ENCODE measurements around the gene KCNC1.

DNA sequence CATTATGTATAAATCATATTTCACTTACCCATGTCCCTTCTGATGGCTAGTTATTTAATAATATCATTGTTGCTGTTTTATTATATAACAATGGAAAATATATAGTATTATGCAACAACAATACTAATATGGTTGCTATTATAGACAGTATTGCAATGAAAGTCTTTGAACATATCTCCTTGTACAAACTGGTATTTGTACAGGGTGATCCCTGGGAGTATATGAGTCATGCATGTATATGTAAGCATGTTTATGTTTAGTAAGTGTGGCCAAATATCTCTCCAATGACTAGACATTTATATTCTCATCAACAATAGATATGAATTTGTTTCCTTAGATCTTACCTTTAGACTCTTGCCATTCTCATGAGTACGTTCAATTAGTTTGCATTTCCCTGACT lies 55.9 kb downstream of the KCNC1 start:
- TF ChIP-seq, protein P1, sequence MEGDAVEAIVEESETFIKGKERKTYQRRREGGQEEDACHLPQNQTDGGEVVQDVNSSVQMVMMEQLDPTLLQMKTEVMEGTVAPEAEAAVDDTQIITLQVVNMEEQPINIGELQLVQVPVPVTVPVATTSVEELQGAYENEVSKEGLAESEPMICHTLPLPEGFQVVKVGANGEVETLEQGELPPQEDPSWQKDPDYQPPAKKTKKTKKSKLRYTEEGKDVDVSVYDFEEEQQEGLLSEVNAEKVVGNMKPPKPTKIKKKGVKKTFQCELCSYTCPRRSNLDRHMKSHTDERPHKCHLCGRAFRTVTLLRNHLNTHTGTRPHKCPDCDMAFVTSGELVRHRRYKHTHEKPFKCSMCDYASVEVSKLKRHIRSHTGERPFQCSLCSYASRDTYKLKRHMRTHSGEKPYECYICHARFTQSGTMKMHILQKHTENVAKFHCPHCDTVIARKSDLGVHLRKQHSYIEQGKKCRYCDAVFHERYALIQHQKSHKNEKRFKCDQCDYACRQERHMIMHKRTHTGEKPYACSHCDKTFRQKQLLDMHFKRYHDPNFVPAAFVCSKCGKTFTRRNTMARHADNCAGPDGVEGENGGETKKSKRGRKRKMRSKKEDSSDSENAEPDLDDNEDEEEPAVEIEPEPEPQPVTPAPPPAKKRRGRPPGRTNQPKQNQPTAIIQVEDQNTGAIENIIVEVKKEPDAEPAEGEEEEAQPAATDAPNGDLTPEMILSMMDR (conservative IDR thresholded peaks at IDR 0.05 in 1 of 2, IDR thresholded peaks at IDR 0.05 in 1 of 2; ENCODE audit: low read depth in 1 of 2, low read length in 2 of 2), result no peak
- no peak for TF ChIP-seq EZH2 (IDR thresholded peaks at IDR 0.05; ENCODE audit: low read length, missing control alignments)
